ENCODE results near the gene BOD1. TPM values are rescaled to one million over a fixed set of nuclear protein-coding genes. Genes with fewer than 3 reads are reported as not detected.
A peak's percentile ranks its signal among the peaks of the same experiment; 100 is the strongest.

Gene BOD1
- total and polyA plus RNA-seq, 2 donors (not counting 1 experiment from before 2014, with no cell fraction given) = 60.7 to 86.9 TPM

GRCh38 chr5:173625673-173626504, 9.4 kb upstream of the BOD1 start:
- TF ChIP-seq CTCF (conservative IDR thresholded peaks at IDR 0.05 in 1 of 2, IDR thresholded peaks at IDR 0.05 in 1 of 2; ENCODE audit: low read depth in 1 of 2, low read length in 2 of 2) (peak in 1 of 2 donors; percentile 12), EZH2 (IDR thresholded peaks at IDR 0.05; ENCODE audit: low read length, missing control alignments) (no peak)
- H3K27me3 ChIP-seq (ENCODE audit: control insufficient read depth, insufficient read depth, low read length) = no peaks in the 10 kb centered on the region
- no peaks in the 10 kb centered on the region for H3K79me2 ChIP-seq (ENCODE audit: control insufficient read depth, insufficient read depth, low read length)
- no peaks in the 10 kb centered on the region for H3K9me3 ChIP-seq (ENCODE audit: control insufficient read depth, insufficient read depth, low read depth, low read length)
- H3K36me3 ChIP-seq (ENCODE audit: control insufficient read depth, insufficient read depth, low read length) = no peaks in the 10 kb centered on the region
- no peak overlapping the region for H3K4me3 ChIP-seq (replicated peaks in 1 of 4; ENCODE audit: control extremely low read depth in 1 of 4, insufficient read depth in 1 of 4, low read depth in 3 of 4, low read length in 4 of 4)
- no peaks in the 10 kb centered on the region for H4K20me1 ChIP-seq (ENCODE audit: control insufficient read depth, extremely low read depth, insufficient read depth, low read length)
- no peak overlapping the region for H3K4me2 ChIP-seq (ENCODE audit: extremely low read depth, insufficient read depth, low read length)
- no peak overlapping the region for H2AFZ ChIP-seq (ENCODE audit: low read length)
- no peak overlapping the region for H3K27ac ChIP-seq (ENCODE audit: insufficient read depth, low read length)
- DNase-seq (ENCODE audit: low read depth in 2 of 2) = no peak
- H3K4me1 ChIP-seq (ENCODE audit: control insufficient read depth, extremely low read depth, insufficient read depth, low read length) = no peaks in the 10 kb centered on the region
- no peak overlapping the region for H3K9ac ChIP-seq (ENCODE audit: insufficient read depth, low read length)

- no peaks in the 10 kb centered on the region for H3K36me3 ChIP-seq (ENCODE audit: control insufficient read depth, insufficient read depth, low read length)
- H3K27me3 ChIP-seq (ENCODE audit: control insufficient read depth, insufficient read depth, low read length) = no peaks in the 10 kb centered on the region
- no peaks in the 10 kb centered on the region for H3K4me1 ChIP-seq (ENCODE audit: control insufficient read depth, extremely low read depth, insufficient read depth, low read length)
- no peak overlapping the region for H3K27ac ChIP-seq (ENCODE audit: insufficient read depth, low read length)
- H3K79me2 ChIP-seq (ENCODE audit: control insufficient read depth, insufficient read depth, low read length) = no peaks in the 10 kb centered on the region
- DNase-seq (ENCODE audit: low read depth in 2 of 2) = no peak
- TF ChIP-seq CTCF (conservative IDR thresholded peaks at IDR 0.05 in 1 of 2, IDR thresholded peaks at IDR 0.05 in 1 of 2; ENCODE audit: low read depth in 1 of 2, low read length in 2 of 2) (no peak), EZH2 (IDR thresholded peaks at IDR 0.05; ENCODE audit: low read length, missing control alignments) (no peak)
- H3K9ac ChIP-seq (ENCODE audit: insufficient read depth, low read length) = no peak overlapping the region
- no peak overlapping the region for H3K4me2 ChIP-seq (ENCODE audit: extremely low read depth, insufficient read depth, low read length)
- H4K20me1 ChIP-seq (ENCODE audit: control insufficient read depth, extremely low read depth, insufficient read depth, low read length) = no peaks in the 10 kb centered on the region
- no peak overlapping the region for H3K4me3 ChIP-seq (replicated peaks in 1 of 4; ENCODE audit: control extremely low read depth in 1 of 4, insufficient read depth in 1 of 4, low read depth in 3 of 4, low read length in 4 of 4)
- no peak overlapping the region for H2AFZ ChIP-seq (ENCODE audit: low read length)
- no peaks in the 10 kb centered on the region for H3K9me3 ChIP-seq (ENCODE audit: control insufficient read depth, insufficient read depth, low read depth, low read length)
Measured at GRCh38 chr5:173625261-173625660, 8.8 kb upstream of the BOD1 start.

GRCh38 chr5:173624282-173624681, 7.8 kb upstream of the BOD1 start:
- no peak overlapping the region for H3K27ac ChIP-seq (ENCODE audit: insufficient read depth, low read length)
- no peak for DNase-seq (ENCODE audit: low read depth in 2 of 2)
- no peak overlapping the region for H3K4me3 ChIP-seq (replicated peaks in 1 of 4; ENCODE audit: control extremely low read depth in 1 of 4, insufficient read depth in 1 of 4, low read depth in 3 of 4, low read length in 4 of 4)
- no peaks in the 10 kb centered on the region for H3K27me3 ChIP-seq (ENCODE audit: control insufficient read depth, insufficient read depth, low read length)
- no peaks in the 10 kb centered on the region for H3K4me1 ChIP-seq (ENCODE audit: control insufficient read depth, extremely low read depth, insufficient read depth, low read length)
- H3K79me2 ChIP-seq (ENCODE audit: control insufficient read depth, insufficient read depth, low read length) = no peaks in the 10 kb centered on the region
- no peak overlapping the region for H2AFZ ChIP-seq (ENCODE audit: low read length)
- H4K20me1 ChIP-seq (ENCODE audit: control insufficient read depth, extremely low read depth, insufficient read depth, low read length) = no peaks in the 10 kb centered on the region
- no peak for TF ChIP-seq CTCF (conservative IDR thresholded peaks at IDR 0.05 in 1 of 2, IDR thresholded peaks at IDR 0.05 in 1 of 2; ENCODE audit: low read depth in 1 of 2, low read length in 2 of 2)
- no peak for TF ChIP-seq EZH2 (IDR thresholded peaks at IDR 0.05; ENCODE audit: low read length, missing control alignments)
- no peaks in the 10 kb centered on the region for H3K9me3 ChIP-seq (ENCODE audit: control insufficient read depth, insufficient read depth, low read depth, low read length)
- no peaks in the 10 kb centered on the region for H3K36me3 ChIP-seq (ENCODE audit: control insufficient read depth, insufficient read depth, low read length)
- H3K9ac ChIP-seq (ENCODE audit: insufficient read depth, low read length) = no peak overlapping the region
- no peak overlapping the region for H3K4me2 ChIP-seq (ENCODE audit: extremely low read depth, insufficient read depth, low read length)
